IPS DF 6.9 (cell line): ENCODE results near the gene ELK3.

Source experiments
- DNase-seq: peaks from one replicate; pipeline ENCODE4 v3.0.0-alpha.2; 2013; ENCODE audit warnings: low read depth, low spot score
- H3K27ac ChIP-seq: one replicate; pipeline ENCODE4 v1.5.1; 2013; ENCODE audit warnings: low read length, control low read depth
- H3K27me3 ChIP-seq: 2 replicates; pipeline ENCODE4 v1.6.1; 2013; ENCODE audit warnings: mild to moderate bottlenecking, low read length; ENCODE audit not compliant: control insufficient read depth, insufficient read depth
- H3K36me3 ChIP-seq: 2 replicates; pipeline ENCODE4 v1.6.1; 2013; ENCODE audit warnings: low read length; ENCODE audit not compliant: control insufficient read depth, insufficient read depth
- H3K4me1 ChIP-seq: 2 replicates; pipeline ENCODE4 v1.6.1; 2013; ENCODE audit warnings: low read length; ENCODE audit not compliant: control insufficient read depth, insufficient read depth
- H3K4me3 ChIP-seq: 2 replicates; pipeline ENCODE4 v1.5.1; 2013; ENCODE audit warnings: mild to moderate bottlenecking, low read length
- H3K9me3 ChIP-seq: 2 replicates; pipeline ENCODE4 v1.6.1; 2013; ENCODE audit warnings: low read length, inconsistent platforms; ENCODE audit not compliant: control insufficient read depth, insufficient read depth
- WGBS: extraction: QIAGEN DNeasy Blood & Tissue Kit; methylation state at CpG from one replicate; pipeline ENCODE4 v1.1.7; 2013; ENCODE audit warnings: mixed read lengths, missing lambda C conversion rate; ENCODE audit not compliant: insufficient read length, insufficient coverage; 5-methylcytosine and 5-hydroxymethylcytosine counted together

Gene ELK3

GRCh38 chr12:96210376-96211055 lies 16.3 kb downstream of the ELK3 start:
- peaks cover 3% of the 10 kb centered on the region for H3K4me1 ChIP-seq

DNA sequence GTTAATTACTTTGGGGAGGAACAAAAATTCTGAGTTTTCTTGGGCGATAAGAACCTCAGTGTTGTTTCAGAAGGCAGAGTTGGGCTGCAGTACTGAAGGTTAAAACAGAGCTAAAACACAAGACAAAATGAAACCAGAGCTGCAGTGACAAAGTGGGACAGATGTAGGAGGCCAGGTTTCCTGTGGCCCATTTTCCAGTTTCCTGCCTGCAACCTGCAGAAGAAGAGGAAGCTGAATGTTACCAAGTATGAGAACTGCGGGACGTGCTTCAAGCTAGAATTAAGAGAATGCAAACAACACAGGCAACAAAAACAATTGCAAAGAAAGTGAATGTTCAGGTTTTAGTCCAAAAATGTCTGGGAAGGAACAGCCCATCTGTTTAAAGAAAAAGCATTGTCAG lies 17.8 kb downstream of the ELK3 start:
- DNase-seq: no peak
- Histone ChIP-seq H3K9me3 (no peaks in the 10 kb centered on the region), H3K36me3 (no peaks in the 10 kb centered on the region), H3K4me1 (peaks cover 4% of the 10 kb centered on the region), H3K27me3 (no peaks in the 10 kb centered on the region), H3K27ac (no peak overlapping the region), H3K4me3 (no peak overlapping the region)
- no CpG with 5 or more reads among the region's 3 CpGs for WGBS

More at GRCh38 chr12:96210376-96211055, 16.3 kb downstream of the ELK3 start:
- no peak for DNase-seq
- Histone ChIP-seq H3K36me3 (no peaks in the 10 kb centered on the region), H3K27me3 (no peaks in the 10 kb centered on the region), H3K9me3 (no peaks in the 10 kb centered on the region), H3K4me3 (no peak overlapping the region), H3K27ac (no peak overlapping the region)
- WGBS: no CpG with 5 or more reads among the region's 19 CpGs

DNA sequence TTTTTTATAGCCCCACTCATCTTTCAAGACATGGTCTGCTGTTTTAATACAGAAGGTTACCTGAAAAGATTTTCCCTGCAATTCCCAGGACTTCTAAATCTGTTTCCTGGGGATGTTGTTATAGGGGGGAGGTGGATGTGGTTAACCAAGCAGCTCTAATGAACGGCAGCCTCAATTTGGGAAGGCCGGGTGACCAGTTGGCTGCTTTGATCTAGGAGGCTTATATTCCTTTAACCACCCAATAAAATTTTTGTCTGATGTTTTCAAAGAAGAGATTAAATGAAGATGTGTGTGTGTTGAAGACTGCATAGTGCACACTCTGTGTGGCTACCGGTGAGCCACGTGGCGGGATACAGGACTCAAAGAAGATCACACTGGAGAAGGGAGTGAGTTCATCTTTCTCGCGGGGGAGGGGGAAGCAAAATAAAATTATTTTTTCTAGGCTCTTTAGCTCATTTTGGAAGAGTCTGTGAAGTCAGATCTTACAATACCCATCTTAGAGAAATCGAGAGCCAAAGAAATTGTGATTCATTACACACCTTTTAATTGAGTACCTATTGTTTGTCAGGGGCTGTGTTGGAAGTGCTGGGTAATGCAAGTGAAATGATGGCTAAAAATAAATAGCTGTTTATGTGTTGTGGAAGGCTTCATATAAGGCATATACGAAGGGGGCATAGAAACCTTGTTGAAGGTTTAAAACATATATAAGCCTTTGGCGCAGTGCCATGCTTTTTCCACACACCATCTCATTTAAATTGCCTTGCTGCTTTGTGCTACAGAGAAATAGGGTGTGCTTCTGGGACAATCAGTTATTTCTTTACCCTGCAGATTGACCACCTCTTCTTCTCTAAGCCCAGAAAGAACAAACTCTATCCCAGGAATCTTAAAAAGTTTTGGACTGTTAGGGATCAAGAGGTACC lies 18.5 kb downstream of the ELK3 start:
- Histone ChIP-seq H3K27me3 (no peaks in the 10 kb centered on the region), H3K4me1 (peaks cover 4% of the 10 kb centered on the region), H3K9me3 (no peaks in the 10 kb centered on the region), H3K27ac (no peak overlapping the region), H3K36me3 (no peaks in the 10 kb centered on the region), H3K4me3 (no peak overlapping the region)
- no CpG with 5 or more reads among the region's 10 CpGs for WGBS
- no peak for DNase-seq

GRCh38 chr12:96213869-96214268 lies 19.7 kb downstream of the ELK3 start:
- no peaks in the 10 kb centered on the region for H3K27me3 ChIP-seq
- no peak overlapping the region for H3K27ac ChIP-seq
- H3K36me3 ChIP-seq: no peaks in the 10 kb centered on the region
- H3K9me3 ChIP-seq: no peaks in the 10 kb centered on the region
- WGBS: no CpG with 5 or more reads among the region's 7 CpGs
- no peak for DNase-seq
- H3K4me3 ChIP-seq: no peak overlapping the region
- peaks cover 4% of the 10 kb centered on the region for H3K4me1 ChIP-seq

DNA sequence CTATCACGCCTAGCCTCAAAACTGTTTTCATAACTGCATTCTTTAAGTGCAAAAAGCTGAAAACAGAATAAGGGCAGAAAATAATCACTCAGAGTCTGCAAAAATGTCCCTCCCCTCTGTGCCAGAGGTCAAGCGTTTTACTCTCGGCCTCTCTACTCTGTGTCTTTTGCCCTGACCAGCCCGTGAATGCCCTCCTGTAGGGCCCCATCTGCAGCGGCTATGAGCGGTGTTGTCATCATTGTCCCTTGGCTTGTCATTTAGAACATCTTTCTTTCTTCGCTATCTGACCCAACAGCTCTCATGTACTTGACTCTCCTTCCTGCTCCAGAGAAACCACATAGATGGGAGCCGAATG lies 21.7 kb downstream of the ELK3 start:
- Histone ChIP-seq H3K27me3 (no peaks in the 10 kb centered on the region), H3K36me3 (no peaks in the 10 kb centered on the region), H3K4me1 (peaks cover 1% of the 10 kb centered on the region; the same call in 1 of the 2 replicates), H3K9me3 (no peaks in the 10 kb centered on the region), H3K4me3 (no peak overlapping the region), H3K27ac (no peak overlapping the region)
- no CpG with 5 or more reads among the region's 8 CpGs for WGBS
- no peak for DNase-seq

DNA sequence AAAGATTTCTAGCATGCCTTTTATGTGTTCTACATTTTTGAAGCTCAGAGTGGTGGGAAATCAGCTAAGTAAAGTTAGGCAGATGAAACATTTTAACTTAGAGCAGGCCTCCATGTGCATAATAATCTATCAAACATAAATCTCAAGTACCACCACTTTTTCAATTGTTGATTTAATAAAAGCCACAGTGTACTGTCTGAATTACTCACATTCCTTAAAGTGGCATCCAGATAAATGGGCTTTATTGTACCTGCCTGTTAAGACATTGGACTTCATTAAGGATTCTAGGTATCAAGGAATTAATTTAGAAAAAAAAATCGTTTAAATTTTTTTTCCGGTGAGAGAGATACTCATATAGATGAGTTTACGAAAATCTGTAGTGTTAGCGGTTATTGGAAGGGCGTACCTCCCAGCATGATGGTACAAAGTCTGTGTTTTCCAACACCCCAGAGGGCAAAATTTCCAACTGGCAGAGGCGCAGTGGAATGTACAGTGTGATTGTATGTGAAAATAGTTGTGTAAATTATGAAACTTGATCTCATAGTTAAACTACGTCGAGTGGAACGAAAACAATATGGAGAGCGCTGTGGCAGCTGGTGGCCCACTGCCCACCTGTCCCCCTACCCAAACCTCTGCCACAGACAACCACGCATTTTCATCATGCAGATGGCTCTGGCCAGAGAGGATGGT lies 25.0 kb downstream of the ELK3 start:
- peaks cover 1% of the 10 kb centered on the region; the same call in 1 of the 2 replicates for H3K4me1 ChIP-seq
- H3K36me3 ChIP-seq: no peaks in the 10 kb centered on the region
- 100% methylated on average over 7 of the region's 11 CpGs for WGBS
- no peak overlapping the region for H3K27ac ChIP-seq
- H3K9me3 ChIP-seq: no peaks in the 10 kb centered on the region
- H3K27me3 ChIP-seq: no peaks in the 10 kb centered on the region
- no peak overlapping the region for H3K4me3 ChIP-seq
- DNase-seq: no peak

GRCh38 chr12:96219700-96220206 lies 25.6 kb downstream of the ELK3 start:
- H3K27me3 ChIP-seq: no peaks in the 10 kb centered on the region
- no peak overlapping the region for H3K4me3 ChIP-seq
- no peaks in the 10 kb centered on the region for H3K36me3 ChIP-seq
- peaks cover 1% of the 10 kb centered on the region; the same call in 1 of the 2 replicates for H3K4me1 ChIP-seq
- no peak overlapping the region for H3K27ac ChIP-seq
- no peaks in the 10 kb centered on the region for H3K9me3 ChIP-seq
- WGBS: no CpG with 5 or more reads among the region's 15 CpGs
- DNase-seq: no peak

DNA sequence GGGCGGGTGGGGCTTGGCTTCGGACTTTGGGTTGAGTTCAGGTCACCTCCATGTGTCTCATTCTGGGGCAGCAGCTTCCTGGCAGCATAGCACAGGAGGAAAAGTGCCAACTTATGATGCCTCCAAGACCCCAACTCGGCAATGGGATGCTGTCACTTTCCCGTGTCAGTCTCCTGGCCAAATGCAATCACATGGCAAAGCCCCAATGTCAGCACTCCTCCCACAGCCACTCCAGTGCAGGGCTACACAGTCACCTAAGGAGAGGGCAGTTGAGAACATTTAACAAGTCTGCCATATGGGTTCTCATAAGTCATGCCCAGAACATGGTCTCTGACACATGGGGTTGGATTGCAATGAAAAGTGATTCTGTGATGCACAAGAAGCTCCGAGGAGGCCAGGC lies 26.7 kb downstream of the ELK3 start:
- Histone ChIP-seq H3K9me3 (no peaks in the 10 kb centered on the region), H3K4me1 (peaks cover 1% of the 10 kb centered on the region; the same call in 1 of the 2 replicates), H3K27me3 (no peaks in the 10 kb centered on the region), H3K36me3 (no peaks in the 10 kb centered on the region; the same call in 1 of the 2 replicates), H3K27ac (no peak overlapping the region), H3K4me3 (no peak overlapping the region)
- no CpG with 5 or more reads among the region's 5 CpGs for WGBS
- no peak for DNase-seq

DNA sequence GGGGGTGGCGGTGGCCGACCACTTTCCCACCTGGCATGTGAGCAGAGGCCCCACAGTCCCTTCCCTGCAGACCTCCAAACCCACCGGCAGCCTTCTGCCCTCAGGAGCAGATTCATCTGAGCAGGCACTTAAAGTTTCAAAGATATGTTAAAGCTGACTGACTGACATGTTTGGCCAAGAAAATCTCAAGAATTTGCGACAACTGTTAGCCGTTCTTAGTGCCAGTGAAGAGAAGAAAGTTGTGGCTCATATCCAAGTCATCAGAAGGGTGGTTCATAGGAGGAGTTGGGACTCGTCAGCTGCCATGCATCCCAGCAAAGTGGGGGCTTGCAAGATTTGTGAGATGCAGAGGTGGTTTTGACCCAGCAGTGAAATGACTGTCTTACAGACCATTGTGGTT lies 27.2 kb downstream of the ELK3 start:
- WGBS: no CpG with 5 or more reads among the region's 6 CpGs
- peaks cover under 1% of the 10 kb centered on the region; the same call in 1 of the 2 replicates for H3K4me1 ChIP-seq
- no peak overlapping the region for H3K4me3 ChIP-seq
- H3K27me3 ChIP-seq: no peaks in the 10 kb centered on the region
- no peak for DNase-seq
- H3K36me3 ChIP-seq: peaks cover under 1% of the 10 kb centered on the region
- H3K27ac ChIP-seq: no peak overlapping the region
- H3K9me3 ChIP-seq: no peaks in the 10 kb centered on the region
